HPDE6-E6E7 (cell line): ENCODE measurements around the gene CLIP1.
"Not testable (repeated sequence)": the region's sequence is repeated elsewhere in the genome, so short reads cannot be mapped to it uniquely, and the experiment has no call there.

ENCODE experiments used
- DNase-seq: peaks from one replicate; pipeline ENCODE4 v3.0.0; 2011; ENCODE audit warnings: missing footprints; ENCODE audit errors: extremely low spot score

Gene CLIP1

DNA sequence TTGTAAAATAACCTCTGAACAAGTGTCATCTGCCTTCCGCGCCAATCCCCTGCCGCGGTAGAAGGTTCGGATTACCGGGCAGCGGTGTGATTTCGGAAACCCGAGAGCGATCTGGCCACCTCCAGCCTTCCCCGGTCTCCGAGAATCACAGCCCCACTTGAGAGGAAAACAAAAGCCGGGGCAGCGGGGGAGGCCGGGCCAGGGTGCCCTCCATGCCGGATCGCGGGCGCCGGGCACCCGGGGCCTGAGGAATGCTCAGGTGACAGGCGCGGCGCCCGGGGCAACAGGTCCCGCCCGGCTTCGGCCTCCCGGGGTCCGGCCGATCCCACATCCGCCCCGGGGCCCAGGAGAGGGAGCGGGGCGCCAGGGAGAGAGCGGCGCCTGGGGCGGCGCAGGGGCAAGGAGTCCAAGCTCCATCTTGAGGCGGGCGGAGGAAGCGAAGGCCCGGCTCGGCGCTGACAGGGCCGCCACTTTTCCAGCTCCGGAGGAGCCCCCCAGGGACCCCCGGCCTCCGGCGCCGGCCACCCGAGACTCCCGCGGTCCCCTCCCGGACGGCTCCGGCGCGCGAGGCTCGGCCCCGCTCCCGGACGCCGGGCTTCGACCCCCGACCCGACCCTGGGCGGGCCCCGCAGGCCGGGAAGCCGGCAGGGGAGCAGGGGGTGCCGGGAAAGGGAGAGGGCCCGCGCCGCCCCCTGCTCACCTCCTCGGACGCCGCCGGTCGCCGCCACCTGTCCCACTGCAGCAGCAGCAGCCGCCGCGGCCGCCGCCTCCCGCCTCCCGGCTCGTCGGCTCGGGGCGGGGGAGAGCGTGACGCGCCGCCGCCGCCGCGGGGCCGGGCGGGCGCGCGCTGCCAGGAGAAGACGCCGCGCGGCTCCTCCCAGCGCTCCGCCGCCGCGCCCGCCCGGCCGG, at the start of gene CLIP1:
TSS of gene CLIP1 (minus strand) at position 849 of the 909 bp plus-strand sequence. CDS start 42,217 bp downstream, outside the sequence.
- no peak for DNase-seq

DNA sequence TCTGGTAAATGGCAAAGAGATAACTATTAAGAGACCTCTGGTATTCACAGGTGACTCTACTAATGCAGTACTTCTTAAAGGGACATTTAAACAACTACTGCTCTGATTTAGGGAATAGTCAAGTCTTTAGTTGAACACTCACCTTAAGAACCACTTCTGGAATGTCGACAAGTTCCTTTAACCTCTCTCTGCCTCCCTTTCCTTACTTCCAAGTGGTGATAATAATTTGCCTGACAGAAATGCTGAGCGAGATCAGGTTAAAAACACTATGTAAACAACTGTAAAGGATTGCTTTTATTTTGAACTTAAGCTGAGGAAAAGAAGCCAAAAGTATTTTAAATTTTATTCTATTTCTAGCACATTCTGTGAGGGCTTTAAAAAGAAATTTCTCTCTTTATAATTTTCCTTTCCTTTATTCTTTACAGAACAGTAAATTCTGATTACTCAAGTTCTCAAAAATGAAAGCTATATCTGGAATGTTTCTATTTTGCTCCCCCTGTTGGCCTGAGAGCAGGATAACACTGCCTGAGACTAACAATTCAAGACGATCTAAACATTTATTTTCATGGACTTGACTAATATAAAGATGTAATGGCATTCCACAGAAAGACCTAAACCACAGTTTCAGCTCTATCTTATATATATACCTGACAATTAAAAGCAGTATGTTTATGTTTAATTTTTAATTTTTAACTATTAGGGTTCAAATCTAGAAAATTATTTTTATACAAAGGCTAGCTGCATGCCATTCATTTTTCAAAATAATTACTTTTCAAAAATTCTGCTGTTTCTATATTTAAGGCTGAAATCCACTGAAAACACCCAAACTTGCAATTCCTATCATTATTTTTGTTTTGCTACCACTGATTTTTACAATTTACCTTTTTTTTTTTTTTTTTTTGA, 49.1 kb upstream of the CLIP1 start:
- DNase-seq = no peak

DNA sequence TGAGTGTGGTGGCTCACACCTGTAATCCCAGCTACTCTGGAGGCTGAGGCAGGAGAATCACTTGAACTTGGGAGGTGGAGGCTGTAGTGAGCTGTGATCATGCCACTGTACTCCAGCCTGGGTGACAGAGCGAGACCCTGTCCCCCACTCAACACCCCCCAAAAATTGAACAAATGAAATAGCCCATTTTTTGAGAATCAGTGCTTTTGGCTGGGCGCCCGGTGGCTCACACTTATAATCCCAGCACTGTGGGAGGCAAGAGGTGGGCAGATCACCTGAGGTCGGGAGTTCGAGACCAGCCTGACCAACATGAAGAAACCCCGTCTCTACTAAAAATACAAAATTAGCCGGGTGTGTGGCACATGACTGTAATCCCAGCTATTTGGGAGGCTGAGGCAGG, 48.1 kb upstream of the CLIP1 start:
- not testable (repeated sequence) for DNase-seq

DNA sequence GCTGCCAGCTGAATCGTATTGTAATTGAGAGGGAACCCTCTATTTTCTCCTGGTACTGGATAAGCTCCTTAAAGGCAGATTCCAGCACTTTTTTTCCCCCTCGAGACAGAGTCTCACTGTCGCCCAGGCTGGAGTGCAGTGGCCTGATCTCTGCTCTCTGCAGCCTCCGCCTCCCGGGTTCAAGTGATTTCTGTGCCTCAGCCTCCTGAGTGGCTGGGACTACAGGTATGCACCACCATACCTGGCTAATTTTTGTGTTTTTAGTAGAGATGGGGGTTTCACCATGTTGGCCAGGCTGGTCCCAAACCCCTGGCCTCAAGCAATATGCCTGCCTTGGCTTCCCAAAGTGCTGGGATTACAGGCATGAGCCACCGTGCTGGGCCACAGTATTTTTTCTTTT, 47.4 kb upstream of the CLIP1 start:
- DNase-seq = not testable (repeated sequence)

DNA sequence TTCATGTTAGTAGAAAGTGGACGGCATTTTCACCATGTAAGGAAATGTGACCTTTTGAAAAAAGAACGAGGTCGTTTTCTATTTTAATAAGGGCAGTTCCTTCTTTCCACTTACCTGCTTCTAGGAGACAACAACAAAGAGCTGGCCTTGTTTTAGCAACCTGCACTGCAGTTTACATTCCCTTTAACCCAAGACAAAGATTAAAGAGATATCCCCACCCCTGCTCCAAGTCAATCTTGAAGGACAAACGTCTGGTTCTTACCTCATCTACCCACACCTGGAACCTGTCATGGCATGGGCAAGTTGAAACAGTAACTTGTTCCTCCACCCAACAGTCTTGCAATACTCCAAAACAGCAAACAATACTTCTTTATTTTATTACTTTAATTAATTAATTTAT, 45.5 kb upstream of the CLIP1 start:
- peak; percentile 77 for DNase-seq

DNA sequence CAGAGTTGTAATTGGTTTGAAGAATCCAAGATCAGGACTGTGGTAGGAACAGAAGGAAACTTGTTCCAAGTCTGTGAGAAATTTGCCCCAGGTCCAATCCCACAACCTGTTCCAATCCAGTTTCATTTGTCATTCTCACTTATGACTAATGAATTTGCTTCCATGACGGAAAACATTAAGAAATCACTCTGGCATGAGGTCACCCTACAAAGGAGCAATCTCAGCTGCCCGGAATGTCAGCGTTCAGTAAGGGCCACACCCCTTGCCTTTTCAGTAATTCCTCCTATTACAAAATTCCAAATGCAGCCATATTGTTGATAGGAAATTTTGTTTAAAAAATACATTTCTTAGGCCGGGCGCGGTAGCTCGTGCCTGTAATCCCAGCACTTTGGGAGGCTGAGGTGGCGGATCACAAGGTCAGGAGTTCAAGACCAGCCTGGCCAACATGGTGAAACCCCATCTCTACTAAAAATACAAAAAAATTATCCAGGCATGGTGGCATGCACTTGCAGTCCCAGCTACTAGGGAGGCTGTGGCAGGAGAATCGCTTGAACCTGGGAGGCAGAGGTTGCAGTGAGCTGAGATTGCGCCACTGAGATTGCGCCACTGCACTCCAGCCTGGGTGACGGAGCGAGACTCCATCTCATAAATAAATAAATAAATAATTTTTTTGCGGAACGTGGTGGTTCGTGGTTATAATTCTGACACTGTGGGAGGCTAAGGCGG, 42.0 kb upstream of the CLIP1 start:
- DNase-seq = peak; percentile 91

DNA sequence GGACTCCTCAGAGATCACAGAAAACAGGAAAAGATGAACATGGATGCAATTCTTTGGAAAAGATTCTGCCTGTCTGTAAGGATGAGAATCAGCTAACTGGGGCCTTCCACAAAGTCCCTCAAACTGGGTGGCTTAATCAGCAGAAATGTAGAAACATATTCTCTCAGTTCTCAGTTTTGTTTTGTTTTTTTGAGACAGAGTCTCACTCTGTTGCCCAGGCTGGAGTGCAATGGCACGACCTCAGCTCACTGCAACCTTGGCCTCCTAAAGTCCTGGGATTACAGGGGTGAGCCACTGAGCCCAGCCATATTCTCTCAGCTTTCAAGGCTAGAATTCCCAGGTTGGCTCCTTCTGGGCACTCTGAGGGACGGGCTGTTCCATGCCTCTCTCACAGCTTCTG, 38.2 kb upstream of the CLIP1 start:
- no peak for DNase-seq

DNA sequence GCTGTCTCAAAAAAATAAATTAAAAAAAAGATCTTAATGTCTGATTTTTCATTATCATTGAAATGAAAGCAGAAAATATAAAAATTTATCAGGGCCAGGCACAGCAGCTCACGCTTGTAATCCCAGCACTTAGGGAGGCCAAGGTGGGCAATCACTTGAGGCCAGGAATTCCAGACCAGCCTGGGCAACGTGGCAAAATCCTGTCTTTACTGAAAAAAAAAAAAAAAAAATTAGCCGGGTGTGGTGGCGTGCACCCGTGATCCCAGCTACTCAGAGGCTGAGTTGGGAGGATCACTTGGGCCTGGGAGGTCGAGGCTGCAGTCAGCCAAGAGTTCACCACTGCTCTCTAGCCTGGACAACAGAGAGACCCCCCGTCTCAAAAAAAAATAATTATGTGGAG, 37.6 kb upstream of the CLIP1 start:
- DNase-seq = no peak

DNA sequence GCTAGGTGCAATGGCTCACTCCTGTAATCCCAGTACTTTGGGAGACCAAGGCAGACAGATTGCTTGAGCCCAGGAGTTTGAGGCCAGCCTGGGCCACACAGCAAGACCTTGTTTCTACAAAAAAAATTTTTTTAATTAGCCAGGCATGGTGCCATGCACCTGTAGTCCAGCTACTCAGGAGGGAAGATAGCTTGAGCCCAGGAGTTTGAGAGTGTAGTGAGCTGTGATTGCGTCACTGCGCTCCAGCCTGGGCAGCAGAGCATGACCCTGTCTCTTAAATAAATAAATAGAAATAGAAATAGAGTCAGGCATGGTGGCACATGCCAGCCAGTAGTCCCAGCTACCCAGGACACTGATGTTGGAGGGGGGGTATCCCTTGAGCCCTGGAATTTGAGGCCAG, 36.7 kb upstream of the CLIP1 start:
- no peak for DNase-seq

DNA sequence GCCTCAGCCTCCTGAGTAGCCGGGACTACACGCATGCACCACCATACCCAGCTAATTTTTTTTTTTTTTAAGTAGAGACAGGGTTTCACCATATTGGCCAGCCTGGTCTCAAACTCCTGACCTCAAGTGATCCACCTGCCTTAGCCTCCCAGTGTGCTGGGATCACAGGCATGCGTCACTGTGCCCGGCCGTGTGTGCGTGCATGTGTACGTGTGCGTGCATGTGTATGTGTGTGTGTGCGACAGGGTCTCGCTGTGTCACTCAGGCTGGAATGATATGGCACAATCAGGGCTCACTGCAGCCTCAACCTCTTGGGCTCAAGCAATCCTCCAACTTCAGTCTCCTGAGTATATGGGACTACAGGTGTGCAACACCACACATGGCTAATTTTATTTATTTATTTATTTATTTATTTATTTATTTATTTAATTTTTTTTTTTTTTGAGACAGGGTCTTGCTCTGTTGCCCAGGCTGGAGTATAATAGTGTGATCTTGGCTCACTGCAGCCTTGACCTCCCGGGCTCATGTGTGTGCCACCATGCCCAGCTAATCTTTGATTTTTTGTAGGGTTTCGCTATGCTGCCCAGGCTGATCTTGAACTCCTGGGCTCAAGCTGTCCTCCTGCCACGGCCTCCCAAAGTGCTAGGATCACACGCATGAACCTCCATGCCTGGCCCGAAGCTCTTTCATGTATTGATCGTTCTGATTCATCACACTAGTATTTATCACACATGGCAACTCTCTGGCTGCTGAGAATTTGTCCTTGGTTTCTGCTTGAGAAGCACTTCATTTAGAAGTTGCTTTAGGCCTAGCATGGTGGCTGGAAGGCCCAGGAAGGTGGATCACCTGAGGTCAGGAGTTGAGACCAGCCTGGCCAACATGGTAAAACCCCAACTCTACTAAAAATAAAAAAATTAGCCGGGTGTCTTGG, 35.9 kb upstream of the CLIP1 start:
- no peak for DNase-seq

DNA sequence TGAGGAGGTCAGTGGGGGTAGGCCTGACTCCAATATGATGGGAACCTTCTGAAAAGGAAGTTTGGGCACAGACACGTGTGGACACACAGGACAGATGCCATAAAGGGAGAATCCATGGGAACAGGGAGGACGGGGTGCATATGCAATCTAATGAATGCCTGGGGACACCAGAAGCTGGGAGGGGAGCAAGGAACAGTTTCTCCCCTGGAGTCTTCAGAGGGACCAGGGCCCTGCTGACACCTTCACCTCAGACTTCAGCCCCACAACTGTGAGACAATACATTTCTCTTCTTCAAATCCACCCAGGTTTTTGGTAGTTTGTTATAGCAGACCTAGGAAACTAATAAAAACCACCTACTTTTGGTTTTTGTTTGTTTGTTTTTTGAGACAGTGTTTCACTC, 35.2 kb upstream of the CLIP1 start:
- no peak for DNase-seq

DNA sequence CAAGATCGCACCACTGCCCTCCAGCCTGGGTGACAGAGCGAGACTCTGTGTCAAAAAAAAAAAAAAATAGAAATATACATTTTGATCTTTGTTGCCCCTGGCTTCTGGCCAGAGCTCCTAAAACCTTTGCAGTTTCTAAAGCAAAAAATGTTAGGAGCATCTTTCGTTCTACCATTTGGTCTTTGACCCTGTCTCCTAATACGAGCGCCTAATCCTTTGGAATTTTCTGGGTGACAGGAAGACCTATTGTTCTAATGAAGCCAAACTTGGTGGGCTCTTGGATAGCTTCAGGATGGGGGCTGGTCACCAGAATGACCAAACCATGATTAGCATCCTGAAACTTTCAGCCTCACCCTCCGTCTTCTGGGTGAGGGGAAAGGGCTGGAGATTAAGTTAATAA, 32.3 kb upstream of the CLIP1 start:
- no peak for DNase-seq

DNA sequence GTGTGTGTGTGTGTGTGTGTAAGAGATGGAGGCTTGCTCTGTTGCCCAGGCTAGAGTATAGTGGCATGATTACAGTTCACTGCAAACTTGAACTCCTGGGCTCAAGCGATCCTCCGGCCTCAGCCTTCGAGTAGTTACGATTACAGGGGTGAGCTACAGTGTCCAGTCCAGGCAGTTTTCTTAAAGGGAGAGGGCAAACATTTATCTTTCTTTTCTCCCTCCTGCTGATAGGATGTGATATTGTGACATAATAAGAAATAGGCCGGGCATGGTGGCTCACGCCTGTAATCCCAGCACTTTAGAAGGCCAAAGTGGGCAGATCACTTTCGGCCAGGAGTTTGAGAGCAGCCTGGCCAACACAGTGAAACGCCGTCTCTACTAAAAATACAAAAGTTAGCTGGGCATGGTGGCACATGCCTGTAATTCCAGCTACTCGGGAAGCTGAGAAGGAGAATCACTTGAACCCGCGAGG, 31.8 kb upstream of the CLIP1 start:
- DNase-seq = no peak

DNA sequence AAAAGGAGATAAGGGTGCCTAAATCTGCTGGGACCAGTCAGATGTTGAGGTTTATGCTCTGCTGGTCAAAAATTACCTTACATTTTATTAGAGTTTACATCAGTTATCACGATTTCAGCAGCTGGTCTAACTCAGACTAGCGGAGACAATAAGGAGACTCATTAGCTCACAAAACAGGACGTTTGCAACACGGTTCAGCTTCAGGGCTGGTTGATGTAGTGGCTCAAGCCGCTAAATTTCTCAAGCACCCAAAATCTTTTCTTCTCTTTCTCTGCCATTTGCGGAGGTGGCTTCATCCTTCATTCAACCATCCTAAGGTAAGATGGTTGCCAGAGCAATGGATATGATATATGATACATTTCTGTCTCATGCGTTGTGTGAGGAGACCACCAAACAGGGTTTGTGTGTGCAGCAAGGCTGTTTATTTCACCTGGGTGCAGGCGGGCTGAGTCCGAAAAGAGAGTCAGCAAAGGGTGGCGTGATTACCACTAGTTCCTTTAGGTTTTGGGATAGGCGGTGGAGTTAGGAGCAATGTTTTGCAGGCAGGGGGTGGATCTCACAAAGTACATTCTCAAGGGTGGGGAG, 30.3 kb upstream of the CLIP1 start:
- DNase-seq = no peak

DNA sequence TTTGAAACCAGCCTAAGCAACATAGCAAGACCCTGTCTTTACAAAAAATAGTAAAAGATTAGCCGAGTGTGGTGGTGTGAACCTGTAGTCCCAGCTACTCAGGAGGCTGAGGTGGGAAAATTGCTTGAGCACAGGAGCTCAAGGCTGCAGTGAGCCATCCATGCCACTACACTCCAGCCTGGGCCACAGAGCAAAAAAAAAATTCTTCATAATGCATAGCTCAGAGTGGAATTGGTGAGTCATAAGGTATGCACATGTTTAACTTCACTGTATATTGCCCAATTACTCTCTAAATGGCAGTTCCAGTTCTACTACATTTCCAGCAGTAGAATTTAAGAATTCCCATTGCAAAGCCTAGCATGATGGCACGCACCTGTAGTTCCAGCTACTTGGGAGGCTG, 26.8 kb upstream of the CLIP1 start:
- peak; percentile 66 for DNase-seq

DNA sequence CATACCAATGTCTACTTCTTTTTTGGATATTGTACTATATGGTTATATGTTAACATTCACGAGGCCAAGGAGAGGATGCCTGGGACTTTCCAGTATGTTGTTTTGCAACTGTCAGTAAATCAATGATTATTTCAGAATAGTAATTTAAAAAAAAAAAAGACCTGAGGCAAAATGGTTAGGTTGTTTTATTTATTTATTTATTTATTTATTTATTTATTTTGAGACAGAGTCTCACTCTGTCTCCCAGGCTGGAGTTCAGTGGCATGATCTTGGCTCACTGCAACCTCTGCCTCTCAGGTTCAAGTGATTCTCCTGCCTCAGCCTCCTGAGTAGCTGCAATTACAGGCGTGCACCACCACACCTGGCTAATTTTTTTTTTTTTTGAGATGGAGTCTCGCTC, 25.4 kb upstream of the CLIP1 start:
- not testable (repeated sequence) for DNase-seq

DNA sequence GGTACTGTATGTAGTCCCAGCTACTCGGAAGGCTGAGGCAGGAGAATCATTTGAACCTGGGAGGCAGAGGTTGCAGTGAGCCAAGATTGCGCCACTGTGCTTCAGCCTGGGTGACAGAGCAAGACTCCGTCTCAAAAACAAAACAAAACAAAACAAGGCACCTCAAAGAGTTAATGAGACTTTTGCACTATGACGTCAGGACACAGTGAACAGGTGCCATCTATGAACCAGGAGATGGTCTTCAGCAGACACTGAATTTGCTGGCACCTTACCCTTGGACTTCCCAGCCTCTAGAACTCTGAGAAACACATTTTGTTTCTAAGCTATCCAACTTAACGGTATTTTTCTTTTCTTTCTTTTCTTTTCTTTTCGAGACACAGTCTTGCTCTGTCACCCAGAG, 23.9 kb upstream of the CLIP1 start:
- DNase-seq = not testable (repeated sequence)

DNA sequence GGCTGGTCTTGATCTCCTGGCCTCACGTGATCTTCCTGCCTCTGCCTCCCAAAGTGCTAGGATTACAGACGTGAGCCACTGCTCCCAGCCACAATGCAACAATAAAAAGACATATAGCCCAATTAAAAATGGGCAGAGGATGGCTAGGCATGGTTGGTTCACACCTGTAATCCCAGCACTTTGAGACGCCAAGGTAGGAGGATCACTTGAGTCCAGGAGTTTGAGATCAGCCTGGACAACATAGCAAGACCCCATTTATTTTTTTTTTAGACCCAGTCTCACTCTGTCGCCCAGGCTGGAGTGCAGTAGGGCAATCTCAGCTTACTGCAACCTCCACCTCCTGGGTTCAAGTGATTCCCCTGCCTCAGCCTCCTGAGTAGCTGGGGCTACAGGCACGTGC, 21.6 kb upstream of the CLIP1 start:
- not testable (repeated sequence) for DNase-seq

DNA sequence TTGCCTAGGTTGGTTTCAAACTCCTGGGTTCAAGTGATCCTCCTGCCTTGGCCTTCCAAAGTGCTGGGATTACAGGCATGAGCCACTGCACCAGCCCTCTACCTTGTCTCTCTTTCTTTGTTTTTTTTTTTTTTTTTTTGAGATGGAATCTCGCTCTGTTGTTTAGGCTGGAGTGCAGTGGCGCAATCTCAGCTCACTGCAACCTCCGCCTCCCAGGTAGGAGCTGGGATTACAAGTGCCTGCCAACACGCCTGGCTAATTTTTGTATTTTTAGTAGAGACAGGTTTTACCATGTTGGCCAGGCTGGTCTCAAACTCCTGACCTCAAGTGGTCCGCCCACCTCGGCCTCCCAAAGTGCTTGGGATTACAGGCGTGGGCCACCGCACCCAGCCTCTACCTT, 16.4 kb upstream of the CLIP1 start:
- DNase-seq = not testable (repeated sequence)

DNA sequence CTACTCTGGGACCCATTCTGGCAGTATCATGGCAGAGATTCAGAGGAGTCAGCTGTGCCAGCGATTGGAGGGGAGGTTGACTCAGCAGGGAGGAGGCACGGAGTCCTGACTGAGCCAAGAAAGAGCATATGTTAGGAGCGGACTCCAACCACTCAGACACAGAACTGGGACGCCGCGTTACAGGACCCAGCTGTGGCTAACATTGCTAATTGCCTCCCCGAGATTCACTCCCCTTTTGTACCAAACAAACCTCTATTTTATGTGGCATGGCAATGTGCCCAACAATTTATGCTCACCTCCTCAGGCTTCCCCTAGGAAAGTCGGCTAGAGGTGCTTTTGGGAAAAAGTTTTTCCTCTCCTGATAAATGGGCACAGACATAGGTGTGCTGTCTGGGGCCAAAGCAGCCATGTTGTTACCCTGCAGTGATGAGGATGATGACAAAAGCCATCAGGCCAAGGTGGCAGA, 15.2 kb upstream of the CLIP1 start:
- no peak for DNase-seq
